ENCODE data around the gene GMDS.

DNA sequence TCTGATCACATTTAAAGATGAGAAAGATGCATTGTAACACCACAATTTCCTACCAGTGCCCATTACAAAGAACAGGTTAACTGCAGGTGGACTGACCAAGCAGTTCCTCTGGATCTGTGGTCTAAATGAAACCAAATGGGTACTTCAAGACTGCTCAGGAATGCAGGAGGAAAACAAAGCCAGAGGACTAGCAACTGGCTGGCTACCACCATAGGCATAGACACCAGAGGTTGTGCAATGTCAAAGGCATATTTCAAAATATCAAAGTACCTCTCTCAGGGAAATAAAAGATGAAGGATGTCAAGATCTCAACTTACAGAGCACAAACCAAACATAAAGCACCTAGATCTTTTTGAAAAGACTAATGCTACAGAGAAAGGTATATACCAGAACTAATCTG, 65.5 kb downstream of the GMDS start:
- TF ChIP-seq, protein P1, sequence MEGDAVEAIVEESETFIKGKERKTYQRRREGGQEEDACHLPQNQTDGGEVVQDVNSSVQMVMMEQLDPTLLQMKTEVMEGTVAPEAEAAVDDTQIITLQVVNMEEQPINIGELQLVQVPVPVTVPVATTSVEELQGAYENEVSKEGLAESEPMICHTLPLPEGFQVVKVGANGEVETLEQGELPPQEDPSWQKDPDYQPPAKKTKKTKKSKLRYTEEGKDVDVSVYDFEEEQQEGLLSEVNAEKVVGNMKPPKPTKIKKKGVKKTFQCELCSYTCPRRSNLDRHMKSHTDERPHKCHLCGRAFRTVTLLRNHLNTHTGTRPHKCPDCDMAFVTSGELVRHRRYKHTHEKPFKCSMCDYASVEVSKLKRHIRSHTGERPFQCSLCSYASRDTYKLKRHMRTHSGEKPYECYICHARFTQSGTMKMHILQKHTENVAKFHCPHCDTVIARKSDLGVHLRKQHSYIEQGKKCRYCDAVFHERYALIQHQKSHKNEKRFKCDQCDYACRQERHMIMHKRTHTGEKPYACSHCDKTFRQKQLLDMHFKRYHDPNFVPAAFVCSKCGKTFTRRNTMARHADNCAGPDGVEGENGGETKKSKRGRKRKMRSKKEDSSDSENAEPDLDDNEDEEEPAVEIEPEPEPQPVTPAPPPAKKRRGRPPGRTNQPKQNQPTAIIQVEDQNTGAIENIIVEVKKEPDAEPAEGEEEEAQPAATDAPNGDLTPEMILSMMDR (IDR thresholded peaks at IDR 0.05): no peak
- no peak for TF ChIP-seq POLR2A (IDR thresholded peaks at IDR 0.05)
